Measurements from ENCODE around the gene FBXO42. TPM values are rescaled to one million over a fixed set of nuclear protein-coding genes. Genes with fewer than 3 reads are reported as not detected.

Gene FBXO42
- 9.4 and 20.6 TPM in 2 replicates for total RNA-seq

GRCh38 chr1:16351994-16352841 is at the start of gene FBXO42:
Gene FBXO42 (minus strand): TSS chr1:16352480. CDS start chr1:16315418, 37,062 bp downstream.

GRCh38 chr1:16366722-16367257 is 14.5 kb upstream of the FBXO42 start, which contains the start of gene SZRD1:
Gene SZRD1 (plus strand): TSS chr1:16367242. CDS start chr1:16367258, 16 bp downstream.

GRCh38 chr1:16236511-16237342 is 115.6 kb downstream of the FBXO42 start, which contains the start of gene CPLANE2:
Gene CPLANE2 (minus strand): TSS chr1:16237183. CDS start chr1:16236742, 441 bp downstream.

GRCh38 chr1:16212251-16212961 is 139.9 kb downstream of the FBXO42 start, which contains the start of gene ARHGEF19:
Gene ARHGEF19 (minus strand): TSS chr1:16212652. CDS start chr1:16209054, 3,598 bp downstream.

Other genes with a start within 250 kb of the FBXO42 start
- gene EPHA2, start 196.4 kb downstream of the FBXO42 start, total RNA-seq: 16.4 and 25.1 TPM in 2 replicates
- 4.5 and 11.4 TPM in 2 replicates for gene ARHGEF19, start 139.8 kb downstream of the FBXO42 start, total RNA-seq
- 1.1 and 2.3 TPM in 2 replicates for gene CPLANE2, start 115.3 kb downstream of the FBXO42 start, total RNA-seq
- gene SZRD1, start 14.8 kb upstream of the FBXO42 start, total RNA-seq: 54.2 and 60.6 TPM in 2 replicates
- gene SPATA21, start 84.9 kb upstream of the FBXO42 start, total RNA-seq: not detected in 2 replicates
- gene NECAP2, start 88.2 kb upstream of the FBXO42 start, total RNA-seq: 83.8 and 84.6 TPM in 2 replicates
- not detected in 2 replicates for gene RNU1-1, start 161.8 kb upstream of the FBXO42 start, total RNA-seq

Data from cardiac atrium fibroblast (primary cell).